ENCODE results near the gene CACNA1D.
"Not testable (repeated sequence)": the region's sequence is repeated elsewhere in the genome, so short reads cannot be mapped to it uniquely, and the experiment has no call there.

Gene CACNA1D

DNA sequence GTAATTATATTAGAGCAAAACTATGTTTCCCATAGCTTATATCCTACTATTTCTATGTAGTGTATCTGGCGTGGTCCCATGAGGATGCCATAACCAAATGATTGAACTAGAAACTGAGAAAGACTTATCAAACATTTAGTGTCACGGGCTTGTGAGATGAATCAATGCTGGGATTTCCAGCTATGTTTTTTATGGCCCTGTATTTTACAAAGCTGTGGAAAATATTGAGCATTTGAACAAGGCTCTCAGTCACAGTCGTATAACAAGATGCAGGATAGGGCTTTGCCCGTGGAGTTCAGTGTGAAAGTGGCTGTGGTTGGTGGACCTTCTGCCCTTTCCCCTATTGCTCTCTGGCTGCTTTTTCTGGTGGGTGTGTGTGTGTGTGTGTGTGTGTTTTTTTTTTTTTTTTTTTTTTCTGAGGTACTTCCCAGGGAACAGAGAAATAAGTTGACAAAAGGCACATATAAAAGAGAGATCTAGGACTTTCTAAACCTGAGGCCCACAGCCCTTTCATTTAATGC, 60.7 kb downstream of the CACNA1D start:
- H3K4me3 ChIP-seq (replicated peaks; ENCODE audit: low read depth, low read length) = no peak overlapping the region
- DNase-seq (ENCODE audit: extremely low read depth, low read depth) = no peak
- TF ChIP-seq, protein P1, sequence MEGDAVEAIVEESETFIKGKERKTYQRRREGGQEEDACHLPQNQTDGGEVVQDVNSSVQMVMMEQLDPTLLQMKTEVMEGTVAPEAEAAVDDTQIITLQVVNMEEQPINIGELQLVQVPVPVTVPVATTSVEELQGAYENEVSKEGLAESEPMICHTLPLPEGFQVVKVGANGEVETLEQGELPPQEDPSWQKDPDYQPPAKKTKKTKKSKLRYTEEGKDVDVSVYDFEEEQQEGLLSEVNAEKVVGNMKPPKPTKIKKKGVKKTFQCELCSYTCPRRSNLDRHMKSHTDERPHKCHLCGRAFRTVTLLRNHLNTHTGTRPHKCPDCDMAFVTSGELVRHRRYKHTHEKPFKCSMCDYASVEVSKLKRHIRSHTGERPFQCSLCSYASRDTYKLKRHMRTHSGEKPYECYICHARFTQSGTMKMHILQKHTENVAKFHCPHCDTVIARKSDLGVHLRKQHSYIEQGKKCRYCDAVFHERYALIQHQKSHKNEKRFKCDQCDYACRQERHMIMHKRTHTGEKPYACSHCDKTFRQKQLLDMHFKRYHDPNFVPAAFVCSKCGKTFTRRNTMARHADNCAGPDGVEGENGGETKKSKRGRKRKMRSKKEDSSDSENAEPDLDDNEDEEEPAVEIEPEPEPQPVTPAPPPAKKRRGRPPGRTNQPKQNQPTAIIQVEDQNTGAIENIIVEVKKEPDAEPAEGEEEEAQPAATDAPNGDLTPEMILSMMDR (IDR thresholded peaks at IDR 0.05; ENCODE audit: low read depth, low read length, missing control alignments) = no peak

DNA sequence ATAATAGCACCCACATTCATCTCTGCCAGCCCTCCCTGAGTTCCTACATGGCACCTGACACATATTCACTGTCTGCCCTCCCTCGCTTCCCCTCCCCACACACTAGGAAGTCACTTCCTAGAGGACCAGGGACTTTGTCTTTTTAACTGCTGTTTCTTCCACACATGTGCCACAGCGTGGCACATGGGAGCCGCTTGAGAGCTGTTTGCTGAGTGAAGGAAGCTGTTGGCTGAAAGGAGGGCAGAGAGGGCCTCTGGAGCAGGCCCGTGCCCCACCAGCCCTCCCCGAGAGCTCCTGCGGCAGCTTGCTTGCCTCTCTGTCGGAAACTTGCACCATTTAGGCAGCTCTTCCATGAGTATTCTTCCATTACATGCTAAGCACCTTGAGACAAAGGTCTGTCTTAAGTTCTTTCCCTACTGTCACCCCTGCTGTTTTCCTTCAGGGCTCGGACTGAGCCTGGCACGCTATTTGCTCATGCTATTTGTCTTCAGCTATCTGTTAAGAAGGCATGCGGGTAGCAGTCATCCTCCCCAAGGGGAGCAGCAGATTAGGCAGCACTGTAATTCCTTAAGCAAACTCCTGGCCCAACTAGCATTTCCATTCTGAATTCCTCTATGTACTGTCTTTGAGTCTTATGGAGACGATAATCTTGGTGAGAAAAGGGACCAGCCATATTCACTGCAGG, 72.2 kb downstream of the CACNA1D start:
- H3K4me3 ChIP-seq (replicated peaks; ENCODE audit: low read depth, low read length) = no peak overlapping the region
- no peak for DNase-seq (ENCODE audit: extremely low read depth, low read depth)
- TF ChIP-seq, protein P1 (IDR thresholded peaks at IDR 0.05; ENCODE audit: low read depth, low read length, missing control alignments) = no peak

DNA sequence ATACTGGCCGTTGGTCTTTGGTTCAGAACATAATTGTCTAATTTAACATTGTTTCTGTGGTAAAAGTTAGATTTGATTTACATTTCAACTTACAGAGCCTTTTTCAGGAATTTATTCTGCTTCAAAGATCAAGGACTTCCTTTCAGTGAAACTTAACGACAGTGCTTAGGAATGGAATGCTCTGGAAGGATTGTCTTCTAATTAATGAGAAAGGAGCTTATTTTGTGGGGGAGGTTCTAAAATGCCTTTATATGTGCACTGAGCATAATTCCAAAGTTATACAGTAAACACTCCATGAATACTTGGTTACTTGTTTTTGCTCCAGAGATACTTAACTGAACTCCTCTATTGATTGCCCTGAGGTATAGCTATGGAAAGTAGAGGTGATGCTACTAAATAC, 75.7 kb downstream of the CACNA1D start:
- DNase-seq (ENCODE audit: extremely low read depth, low read depth) = no peak
- TF ChIP-seq, protein P1 (IDR thresholded peaks at IDR 0.05; ENCODE audit: low read depth, low read length, missing control alignments) = no peak

DNA sequence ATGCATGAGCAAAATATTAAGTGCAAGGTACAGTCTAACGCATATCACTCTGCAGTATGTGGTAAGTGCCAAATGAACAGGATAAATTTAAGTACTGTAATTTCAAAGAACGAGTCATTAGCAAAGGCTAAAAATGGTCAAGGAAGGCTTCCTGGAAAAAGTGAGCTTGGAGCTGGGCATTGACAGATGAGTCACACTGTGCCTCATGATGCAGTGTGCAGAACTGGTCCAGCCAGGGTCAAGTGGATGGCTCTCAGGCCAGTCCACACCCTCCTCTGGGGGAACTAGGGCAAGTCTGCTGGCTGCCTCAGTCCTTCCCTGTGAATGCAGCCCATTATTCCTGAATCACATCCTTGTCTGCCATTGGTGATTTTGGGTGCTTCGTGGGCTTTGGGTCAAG, 76.3 kb downstream of the CACNA1D start:
- TF ChIP-seq, protein P1 (IDR thresholded peaks at IDR 0.05; ENCODE audit: low read depth, low read length, missing control alignments) = no peak
- H3K4me3 ChIP-seq (replicated peaks; ENCODE audit: low read depth, low read length) = no peak overlapping the region
- no peak for DNase-seq (ENCODE audit: extremely low read depth, low read depth)

More for the DNA sequence above, 75.7 kb downstream of the CACNA1D start:
- H3K4me3 ChIP-seq (replicated peaks; ENCODE audit: low read depth, low read length) = no peak overlapping the region

DNA sequence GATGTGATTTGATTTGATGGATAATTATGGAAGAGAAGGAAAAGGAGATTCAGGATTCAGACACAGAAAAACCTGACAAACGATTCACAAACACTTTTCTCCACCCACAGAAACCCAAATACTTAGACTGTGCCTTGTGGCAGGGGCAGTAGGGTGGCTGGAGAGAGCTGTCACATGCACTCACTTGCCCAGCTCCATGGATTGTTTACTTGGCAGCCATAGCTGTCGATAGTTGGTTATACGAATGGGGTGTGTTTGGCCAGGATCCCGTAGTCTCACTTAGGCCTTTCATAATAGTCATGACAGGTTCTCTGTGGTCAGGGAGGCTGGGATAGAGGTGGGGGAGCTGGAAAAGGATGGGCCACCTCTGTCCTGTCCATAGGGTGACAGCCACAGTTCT, 76.9 kb downstream of the CACNA1D start:
- TF ChIP-seq, protein P1 (IDR thresholded peaks at IDR 0.05; ENCODE audit: low read depth, low read length, missing control alignments) = no peak
- DNase-seq (ENCODE audit: extremely low read depth, low read depth) = no peak
- no peak overlapping the region for H3K4me3 ChIP-seq (replicated peaks; ENCODE audit: low read depth, low read length)

DNA sequence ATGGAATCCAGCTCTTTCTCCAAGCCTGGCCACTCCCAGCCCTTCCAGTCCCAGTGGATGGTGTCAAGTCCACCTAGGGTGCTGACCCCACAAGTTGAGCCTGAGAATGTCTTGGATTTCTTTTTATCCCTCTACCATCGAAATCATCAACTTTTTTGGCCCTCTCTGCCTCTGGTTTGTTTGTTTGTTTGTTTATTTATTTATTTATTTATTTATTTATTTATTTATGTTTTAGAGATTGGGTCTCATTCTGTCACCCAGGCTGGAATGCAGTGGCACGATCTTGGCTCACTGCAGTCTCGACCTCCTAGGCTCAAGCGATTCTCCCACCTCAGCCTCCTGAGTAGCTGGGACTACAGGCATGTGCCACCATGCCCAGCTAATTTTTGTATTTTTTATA, 77.8 kb downstream of the CACNA1D start:
- not testable (repeated sequence) for DNase-seq (ENCODE audit: extremely low read depth, low read depth); H3K4me3 ChIP-seq (replicated peaks; ENCODE audit: low read depth, low read length)

DNA sequence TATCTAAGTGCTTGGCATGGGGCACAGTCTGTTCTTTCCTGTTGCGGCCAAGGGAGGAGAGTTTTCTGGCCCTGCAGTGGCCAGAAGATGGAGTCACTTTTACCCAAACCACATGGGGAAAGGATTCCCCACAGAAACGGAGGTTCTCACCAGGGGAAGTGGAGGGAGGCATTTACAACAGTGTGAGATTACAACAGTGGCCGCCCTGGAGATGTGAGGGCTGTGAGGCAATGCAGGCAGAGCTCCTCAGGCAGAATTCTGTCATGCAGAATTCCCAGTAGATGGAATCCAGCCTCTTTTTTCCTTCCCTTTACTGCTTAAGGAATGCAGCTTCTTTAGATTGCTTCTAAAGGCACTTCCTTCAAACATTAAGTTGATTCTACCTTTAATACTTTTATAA, 83.1 kb downstream of the CACNA1D start:
- TF ChIP-seq, protein P1 (IDR thresholded peaks at IDR 0.05; ENCODE audit: low read depth, low read length, missing control alignments) = no peak
- H3K4me3 ChIP-seq (replicated peaks; ENCODE audit: low read depth, low read length) = no peak overlapping the region
- DNase-seq (ENCODE audit: extremely low read depth, low read depth) = no peak
